Measurements from ENCODE around the gene PAPSS1.

Gene PAPSS1

DNA sequence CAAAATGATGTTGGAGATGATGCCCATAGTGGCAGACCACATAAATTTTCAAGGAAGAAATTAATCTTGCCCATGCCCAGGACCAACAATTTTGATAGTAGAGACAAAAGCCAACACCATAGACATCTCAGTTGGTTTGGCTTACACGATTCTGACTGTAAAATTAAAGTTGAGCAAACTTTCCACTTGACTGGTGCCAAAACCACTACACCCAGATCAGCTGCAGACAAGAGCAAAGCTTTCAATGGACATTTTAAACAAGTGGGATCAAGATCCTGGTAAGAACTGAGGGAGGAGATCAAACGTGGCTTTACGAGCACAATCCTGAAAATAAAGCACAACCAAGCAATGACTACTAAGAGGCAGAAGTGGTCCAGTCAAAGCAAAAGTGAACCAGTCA, 90.7 kb downstream of the PAPSS1 start:
- H3K9me3 ChIP-seq (ENCODE audit: control insufficient read depth in 2 of 2, low read length in 2 of 2), result no peaks in the 10 kb centered on the region
- no peak overlapping the region for H3K27ac ChIP-seq (ENCODE audit: low read length)
- no peaks in the 10 kb centered on the region for H3K36me3 ChIP-seq (ENCODE audit: control insufficient read depth in 2 of 2, insufficient read depth in 2 of 2, low read length in 2 of 2)
- H3K4me1 ChIP-seq (ENCODE audit: control insufficient read depth, insufficient read depth, low read length), result no peaks in the 10 kb centered on the region
- H3K9ac ChIP-seq (ENCODE audit: low read length in 2 of 2), result no peak overlapping the region
- no peak overlapping the region for H3K4me3 ChIP-seq (ENCODE audit: low read length in 2 of 2)
- no peaks in the 10 kb centered on the region for H3K27me3 ChIP-seq (ENCODE audit: control insufficient read depth in 1 of 2, insufficient read depth in 2 of 2, low read length in 2 of 2)

DNA sequence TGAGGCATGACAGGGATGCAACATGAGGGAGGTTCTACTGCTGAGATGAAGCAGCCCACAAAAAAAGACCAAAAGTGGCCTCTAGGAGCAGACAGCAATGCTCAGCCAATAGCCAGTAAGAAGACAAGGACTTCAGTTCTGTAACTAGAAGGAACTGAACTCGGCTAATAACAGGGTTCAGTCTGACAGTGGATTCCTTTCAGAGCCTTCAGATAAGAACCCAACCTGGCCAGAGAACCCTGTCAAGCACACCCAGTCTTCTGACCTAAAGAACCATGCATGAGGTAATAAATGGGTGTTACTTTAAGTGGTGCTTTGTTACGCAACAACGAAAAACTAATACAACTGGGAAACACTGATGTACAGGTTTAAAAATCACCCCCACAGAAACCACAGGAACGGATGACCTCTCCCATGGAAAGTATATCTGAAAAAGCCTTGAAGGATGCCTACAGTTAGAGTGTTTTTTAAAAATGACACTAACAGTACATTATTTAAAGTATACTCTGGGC, 94.6 kb downstream of the PAPSS1 start:
- no peaks in the 10 kb centered on the region for H3K36me3 ChIP-seq (ENCODE audit: control insufficient read depth in 2 of 2, insufficient read depth in 2 of 2, low read length in 2 of 2)
- H3K27ac ChIP-seq (ENCODE audit: low read length), result no peak overlapping the region
- H3K27me3 ChIP-seq (ENCODE audit: control insufficient read depth in 1 of 2, insufficient read depth in 2 of 2, low read length in 2 of 2), result no peaks in the 10 kb centered on the region
- no peak overlapping the region for H3K4me3 ChIP-seq (ENCODE audit: low read length in 2 of 2)
- no peak overlapping the region for H3K9ac ChIP-seq (ENCODE audit: low read length in 2 of 2)
- H3K4me1 ChIP-seq (ENCODE audit: control insufficient read depth, insufficient read depth, low read length), result no peaks in the 10 kb centered on the region
- no peaks in the 10 kb centered on the region for H3K9me3 ChIP-seq (ENCODE audit: control insufficient read depth in 2 of 2, low read length in 2 of 2)

DNA sequence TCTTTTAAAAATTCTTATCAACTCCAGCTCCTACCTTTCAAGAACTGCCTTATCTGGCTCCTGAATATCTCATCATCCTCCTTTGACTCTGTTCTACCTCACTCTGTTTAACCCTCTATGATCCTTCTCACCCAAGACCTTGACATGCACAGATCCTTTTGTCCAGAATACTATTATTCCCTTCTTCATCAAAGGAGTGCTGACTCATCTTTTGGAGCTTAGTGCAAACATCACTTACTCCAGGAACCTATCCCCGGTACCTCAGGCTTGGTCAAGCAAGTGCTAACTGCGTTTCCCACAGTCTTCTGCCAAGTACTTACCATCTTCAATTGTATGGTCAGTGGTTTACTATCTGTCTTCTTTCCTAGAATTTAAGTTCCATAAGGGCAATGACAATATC, 96.0 kb downstream of the PAPSS1 start:
- Histone ChIP-seq H3K4me1 (ENCODE audit: control insufficient read depth, insufficient read depth, low read length) (no peaks in the 10 kb centered on the region), H3K27ac (ENCODE audit: low read length) (no peak overlapping the region), H3K36me3 (ENCODE audit: control insufficient read depth in 2 of 2, insufficient read depth in 2 of 2, low read length in 2 of 2) (no peaks in the 10 kb centered on the region), H3K4me3 (ENCODE audit: low read length in 2 of 2) (no peak overlapping the region), H3K9ac (ENCODE audit: low read length in 2 of 2) (no peak overlapping the region), H3K27me3 (ENCODE audit: control insufficient read depth in 1 of 2, insufficient read depth in 2 of 2, low read length in 2 of 2) (no peaks in the 10 kb centered on the region), H3K9me3 (ENCODE audit: control insufficient read depth in 2 of 2, low read length in 2 of 2) (no peaks in the 10 kb centered on the region)

DNA sequence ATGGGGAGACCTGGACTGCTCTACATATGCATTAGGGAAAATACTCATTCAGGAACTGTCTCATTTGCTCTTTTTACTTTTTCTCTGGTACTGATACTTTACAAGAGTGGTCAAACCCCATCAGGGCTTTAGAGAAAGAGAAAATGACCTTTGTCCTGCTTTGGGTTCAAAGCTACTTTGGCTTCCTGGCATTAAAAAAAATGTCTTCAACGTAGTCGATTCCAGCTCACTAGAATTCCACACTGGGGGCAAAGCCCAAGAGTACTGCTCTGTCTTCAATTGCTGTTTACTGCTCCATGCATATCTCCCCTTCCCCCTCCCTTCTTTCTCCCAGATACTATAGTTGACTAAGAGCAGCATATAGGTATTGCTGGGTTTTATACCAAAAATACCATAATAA, 98.0 kb downstream of the PAPSS1 start:
- Histone ChIP-seq H3K9ac (ENCODE audit: low read length in 2 of 2) (no peak overlapping the region), H3K27ac (ENCODE audit: low read length) (no peak overlapping the region), H3K36me3 (ENCODE audit: control insufficient read depth in 2 of 2, insufficient read depth in 2 of 2, low read length in 2 of 2) (no peaks in the 10 kb centered on the region), H3K9me3 (ENCODE audit: control insufficient read depth in 2 of 2, low read length in 2 of 2) (no peaks in the 10 kb centered on the region), H3K4me1 (ENCODE audit: control insufficient read depth, insufficient read depth, low read length) (no peaks in the 10 kb centered on the region), H3K4me3 (ENCODE audit: low read length in 2 of 2) (no peak overlapping the region), H3K27me3 (ENCODE audit: control insufficient read depth in 1 of 2, insufficient read depth in 2 of 2, low read length in 2 of 2) (no peaks in the 10 kb centered on the region)

DNA sequence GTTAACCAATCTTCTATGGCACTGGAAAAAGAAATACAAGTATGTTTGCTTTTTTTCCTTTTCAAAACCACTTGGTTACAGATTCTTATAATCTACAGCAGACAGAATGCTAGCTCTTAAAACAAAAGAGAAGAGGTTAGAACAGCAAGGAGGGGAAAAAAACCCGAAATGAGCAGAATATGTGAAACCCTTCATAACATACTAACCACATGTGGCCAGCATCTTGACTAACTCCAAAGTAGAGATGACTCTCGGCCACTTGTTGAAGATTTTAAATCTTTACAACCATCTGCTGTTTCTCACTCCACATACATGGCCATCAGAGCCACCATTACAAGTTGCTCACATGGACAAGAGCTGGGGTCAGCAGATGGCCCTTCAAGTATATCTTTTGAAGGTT, 100.3 kb downstream of the PAPSS1 start:
- no peak overlapping the region for H3K9ac ChIP-seq (ENCODE audit: low read length in 2 of 2)
- no peaks in the 10 kb centered on the region for H3K36me3 ChIP-seq (ENCODE audit: control insufficient read depth in 2 of 2, insufficient read depth in 2 of 2, low read length in 2 of 2)
- no peaks in the 10 kb centered on the region for H3K4me1 ChIP-seq (ENCODE audit: control insufficient read depth, insufficient read depth, low read length)
- no peaks in the 10 kb centered on the region for H3K9me3 ChIP-seq (ENCODE audit: control insufficient read depth in 2 of 2, low read length in 2 of 2)
- H3K4me3 ChIP-seq (ENCODE audit: low read length in 2 of 2), result no peak overlapping the region
- H3K27me3 ChIP-seq (ENCODE audit: control insufficient read depth in 1 of 2, insufficient read depth in 2 of 2, low read length in 2 of 2), result no peaks in the 10 kb centered on the region
- H3K27ac ChIP-seq (ENCODE audit: low read length), result no peak overlapping the region

DNA sequence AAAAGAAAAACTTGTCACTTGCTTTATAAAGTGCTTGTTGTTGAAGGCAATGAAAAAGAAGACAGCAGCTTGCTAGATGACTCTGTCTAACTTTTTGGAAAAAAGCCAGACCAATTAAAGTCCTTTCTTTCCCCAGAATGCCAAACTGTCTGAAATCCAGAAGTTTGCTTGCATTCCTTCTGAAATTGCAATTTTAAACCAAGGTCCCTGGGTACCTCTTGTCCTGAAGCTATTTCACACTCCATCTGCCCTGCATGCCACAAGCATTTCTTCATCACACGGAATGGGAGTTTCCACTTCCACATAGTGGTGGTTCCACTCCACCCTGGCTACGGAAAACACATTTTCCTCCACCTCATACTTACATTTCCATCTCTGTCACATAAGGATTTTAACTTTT, 101.0 kb downstream of the PAPSS1 start:
- H3K27ac ChIP-seq (ENCODE audit: low read length), result no peak overlapping the region
- no peaks in the 10 kb centered on the region for H3K4me1 ChIP-seq (ENCODE audit: control insufficient read depth, insufficient read depth, low read length)
- no peaks in the 10 kb centered on the region for H3K9me3 ChIP-seq (ENCODE audit: control insufficient read depth in 2 of 2, low read length in 2 of 2)
- no peak overlapping the region for H3K9ac ChIP-seq (ENCODE audit: low read length in 2 of 2)
- no peak overlapping the region for H3K4me3 ChIP-seq (ENCODE audit: low read length in 2 of 2)
- H3K27me3 ChIP-seq (ENCODE audit: control insufficient read depth in 1 of 2, insufficient read depth in 2 of 2, low read length in 2 of 2), result no peaks in the 10 kb centered on the region
- peaks cover 0 to under 1% of the 10 kb centered on the region in 2 donors for H3K36me3 ChIP-seq (ENCODE audit: control insufficient read depth in 2 of 2, insufficient read depth in 2 of 2, low read length in 2 of 2)

DNA sequence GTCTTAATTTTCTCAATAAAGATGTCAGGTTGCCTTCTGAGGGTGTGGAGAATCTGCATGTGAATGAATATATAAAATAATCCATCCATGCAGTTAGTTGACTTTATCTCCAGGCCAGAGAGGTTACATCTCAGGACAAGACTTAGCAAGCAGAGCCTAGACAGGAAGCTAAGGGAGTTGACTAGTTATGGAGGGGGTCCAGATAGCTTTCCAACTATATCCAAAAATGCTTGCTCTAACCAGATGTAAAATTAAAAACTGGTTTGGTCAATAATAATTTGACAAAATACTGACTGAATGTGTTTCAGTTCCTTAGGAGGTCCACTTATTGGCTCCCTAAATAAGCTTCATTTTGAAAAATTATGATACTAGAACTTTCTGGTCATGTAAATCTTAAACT, 101.4 kb downstream of the PAPSS1 start:
- Histone ChIP-seq H3K27ac (ENCODE audit: low read length) (no peak overlapping the region), H3K4me3 (ENCODE audit: low read length in 2 of 2) (no peak overlapping the region), H3K27me3 (ENCODE audit: control insufficient read depth in 1 of 2, insufficient read depth in 2 of 2, low read length in 2 of 2) (no peaks in the 10 kb centered on the region), H3K9me3 (ENCODE audit: control insufficient read depth in 2 of 2, low read length in 2 of 2) (no peaks in the 10 kb centered on the region), H3K9ac (ENCODE audit: low read length in 2 of 2) (no peak overlapping the region), H3K36me3 (ENCODE audit: control insufficient read depth in 2 of 2, insufficient read depth in 2 of 2, low read length in 2 of 2) (peaks cover 0 to 3% of the 10 kb centered on the region in 2 donors), H3K4me1 (ENCODE audit: control insufficient read depth, insufficient read depth, low read length) (no peaks in the 10 kb centered on the region)

DNA sequence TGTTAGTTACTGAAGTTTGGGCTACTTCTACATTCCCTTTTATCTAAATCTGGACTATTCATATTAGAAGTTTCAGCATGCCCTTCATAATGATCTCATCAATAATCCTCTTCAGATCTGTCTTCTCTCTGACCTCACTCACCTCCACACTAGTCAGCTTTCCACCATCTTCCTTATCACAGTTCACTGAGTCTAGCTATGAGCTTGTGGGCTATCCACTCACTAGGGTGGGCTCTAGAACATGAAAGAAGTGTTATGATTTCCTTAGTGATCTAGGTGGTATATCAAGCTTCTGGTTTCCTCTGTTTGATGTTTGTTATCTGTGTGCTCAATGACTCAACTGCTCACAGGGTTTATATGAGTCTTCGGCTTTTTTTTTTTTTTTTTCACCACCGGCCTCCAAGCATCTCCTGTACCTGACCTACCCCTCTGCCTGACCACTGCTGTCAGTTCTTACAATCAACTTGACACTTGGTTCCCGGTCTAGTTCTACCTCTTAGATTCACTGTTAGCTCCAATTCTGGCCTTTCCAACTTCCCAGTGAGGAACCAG, 103.1 kb downstream of the PAPSS1 start:
- H3K4me3 ChIP-seq (ENCODE audit: low read length in 2 of 2), result no peak overlapping the region
- no peak overlapping the region for H3K27ac ChIP-seq (ENCODE audit: low read length)

DNA sequence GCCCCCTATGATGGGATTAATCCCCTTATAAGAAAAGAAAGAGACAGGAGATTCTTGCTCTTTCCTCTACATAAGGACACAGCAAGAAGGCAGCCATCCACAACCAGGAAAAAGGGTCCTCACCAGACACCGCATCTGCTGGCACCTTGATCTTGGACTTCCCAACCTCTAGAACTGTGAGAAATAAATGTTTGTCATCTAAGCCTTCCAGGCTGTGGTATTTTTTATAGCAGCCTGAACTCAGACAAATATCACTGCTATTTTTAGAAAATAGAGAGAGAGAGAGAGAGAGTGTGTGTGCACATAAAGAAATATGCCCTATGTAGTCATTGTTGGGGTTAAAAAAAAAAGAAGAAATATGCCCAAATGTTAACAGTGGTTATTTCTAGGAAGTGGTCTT, 104.2 kb downstream of the PAPSS1 start:
- H3K36me3 ChIP-seq (ENCODE audit: control insufficient read depth in 2 of 2, insufficient read depth in 2 of 2, low read length in 2 of 2), result peaks cover 3 to 6% of the 10 kb centered on the region in 2 donors
- no peak overlapping the region for H3K4me3 ChIP-seq (ENCODE audit: low read length in 2 of 2)
- H3K27me3 ChIP-seq (ENCODE audit: control insufficient read depth in 1 of 2, insufficient read depth in 2 of 2, low read length in 2 of 2), result no peaks in the 10 kb centered on the region
- no peaks in the 10 kb centered on the region for H3K4me1 ChIP-seq (ENCODE audit: control insufficient read depth, insufficient read depth, low read length)
- H3K9me3 ChIP-seq (ENCODE audit: control insufficient read depth in 2 of 2, low read length in 2 of 2), result no peaks in the 10 kb centered on the region
- H3K9ac ChIP-seq (ENCODE audit: low read length in 2 of 2), result no peak overlapping the region
- no peak overlapping the region for H3K27ac ChIP-seq (ENCODE audit: low read length)

More for the DNA sequence above, 103.1 kb downstream of the PAPSS1 start:
- H3K4me1 ChIP-seq (ENCODE audit: control insufficient read depth, insufficient read depth, low read length), result no peaks in the 10 kb centered on the region
- no peak overlapping the region for H3K9ac ChIP-seq (ENCODE audit: low read length in 2 of 2)
- peaks cover 3 to 6% of the 10 kb centered on the region in 2 donors for H3K36me3 ChIP-seq (ENCODE audit: control insufficient read depth in 2 of 2, insufficient read depth in 2 of 2, low read length in 2 of 2)
- H3K9me3 ChIP-seq (ENCODE audit: control insufficient read depth in 2 of 2, low read length in 2 of 2), result no peaks in the 10 kb centered on the region
- no peaks in the 10 kb centered on the region for H3K27me3 ChIP-seq (ENCODE audit: control insufficient read depth in 1 of 2, insufficient read depth in 2 of 2, low read length in 2 of 2)

DNA sequence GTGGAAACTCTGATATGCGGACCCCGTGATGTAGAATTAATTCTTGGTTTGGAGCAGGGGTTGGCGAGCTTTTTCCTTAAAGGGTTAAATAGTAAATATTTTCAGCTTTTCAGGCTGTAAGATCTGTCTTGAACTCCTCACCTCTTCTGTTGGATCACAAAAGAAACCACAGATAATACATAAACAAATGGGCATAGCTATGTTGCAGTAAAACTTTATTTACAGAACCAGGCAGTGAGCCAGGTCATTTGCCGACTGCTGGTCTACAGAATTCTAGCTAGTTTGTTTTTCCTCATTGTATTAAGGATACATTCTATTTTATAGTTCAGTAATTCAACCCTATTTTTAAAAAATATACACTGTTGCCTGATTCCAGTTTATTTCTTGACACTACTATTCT, 116.6 kb downstream of the PAPSS1 start:
- no peaks in the 10 kb centered on the region for H3K4me1 ChIP-seq (ENCODE audit: control insufficient read depth, insufficient read depth, low read length)
- H3K9ac ChIP-seq (ENCODE audit: low read length in 2 of 2), result no peak overlapping the region
- no peaks in the 10 kb centered on the region for H3K36me3 ChIP-seq (ENCODE audit: control insufficient read depth in 2 of 2, insufficient read depth in 2 of 2, low read length in 2 of 2)
- no peaks in the 10 kb centered on the region for H3K9me3 ChIP-seq (ENCODE audit: control insufficient read depth in 2 of 2, low read length in 2 of 2)
- no peaks in the 10 kb centered on the region for H3K27me3 ChIP-seq (ENCODE audit: control insufficient read depth in 1 of 2, insufficient read depth in 2 of 2, low read length in 2 of 2)
- H3K4me3 ChIP-seq (ENCODE audit: low read length in 2 of 2), result no peak overlapping the region
- no peak overlapping the region for H3K27ac ChIP-seq (ENCODE audit: low read length)

DNA sequence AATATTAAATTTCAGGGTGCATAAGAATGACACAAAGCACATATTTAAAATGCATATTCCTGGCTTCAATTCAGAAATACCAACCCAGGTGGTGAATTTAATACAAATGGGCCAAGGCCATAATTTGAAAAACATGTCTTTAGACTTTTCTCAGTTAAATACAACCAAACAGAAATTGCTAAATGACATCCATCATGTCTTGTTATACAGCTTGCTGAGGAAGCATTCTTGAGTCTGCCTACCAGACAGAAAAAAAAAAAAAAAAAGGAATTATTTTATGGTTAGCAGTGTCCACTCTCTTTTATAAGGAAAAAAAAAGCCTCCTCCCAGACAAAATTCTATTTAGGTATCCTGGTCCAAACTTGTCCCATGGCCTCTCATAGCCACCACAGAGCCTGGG, 119.1 kb downstream of the PAPSS1 start:
- Histone ChIP-seq H3K27ac (ENCODE audit: low read length) (no peak overlapping the region), H3K4me3 (ENCODE audit: low read length in 2 of 2) (no peak overlapping the region)

More for the DNA sequence above, 119.1 kb downstream of the PAPSS1 start:
- Histone ChIP-seq H3K9ac (ENCODE audit: low read length in 2 of 2) (no peak overlapping the region), H3K27me3 (ENCODE audit: control insufficient read depth in 1 of 2, insufficient read depth in 2 of 2, low read length in 2 of 2) (no peaks in the 10 kb centered on the region), H3K9me3 (ENCODE audit: control insufficient read depth in 2 of 2, low read length in 2 of 2) (no peaks in the 10 kb centered on the region), H3K36me3 (ENCODE audit: control insufficient read depth in 2 of 2, insufficient read depth in 2 of 2, low read length in 2 of 2) (no peaks in the 10 kb centered on the region), H3K4me1 (ENCODE audit: control insufficient read depth, insufficient read depth, low read length) (no peaks in the 10 kb centered on the region)
